DND-41 (cell line): Measurements from ENCODE around the gene XXYLT1.

Experiments used
- ATAC-seq: fragments of 200-7000 bp; cut with Tn5 transposase; 3 replicates; pipeline ENCODE4 v1.9.1; 2021; ENCODE audit warnings: low read depth; ENCODE audit not compliant: insufficient read depth
- DNase-seq: peaks from one replicate; pipeline ENCODE4 v3.0.0-alpha.2; 2020
- H2AFZ ChIP-seq: 2 replicates; pipeline ENCODE4 v1.6.0; 2012; ENCODE audit warnings: low read depth, low read length
- H3K27ac ChIP-seq: 2 replicates; pipeline ENCODE4 v1.5.1; 2012; ENCODE audit warnings: low read length, inconsistent platforms
- H3K27me3 ChIP-seq: fragments of 200-600 bp; sonication (generic); 2 replicates; pipeline ENCODE4 v1.6.0; 2012; ENCODE audit warnings: low read length, mild to moderate bottlenecking, inconsistent platforms; ENCODE audit not compliant: insufficient read depth, poor library complexity
- H3K36me3 ChIP-seq: 2 replicates; pipeline ENCODE4 v1.5.1; 2012; ENCODE audit warnings: low read length, inconsistent platforms; ENCODE audit not compliant: insufficient read depth
- H3K4me1 ChIP-seq: 2 replicates; pipeline ENCODE4 v1.5.1; 2012; ENCODE audit warnings: mild to moderate bottlenecking, low read length; ENCODE audit not compliant: insufficient read depth
- H3K4me2 ChIP-seq: 2 replicates; pipeline ENCODE4 v1.6.0; 2012; ENCODE audit warnings: mild to moderate bottlenecking, moderate library complexity, low read length, inconsistent platforms; ENCODE audit not compliant: insufficient read depth
- H3K4me3 ChIP-seq, 2 experiments: fragments of 200-600 bp in 1 of 2; shearing (Covaris generic) in 1 of 2; 2 replicates each; pipeline ENCODE4 v1.5.1; 2012 to 2016; ENCODE audit warnings: inconsistent platforms in 2 of 2, low read length in 2 of 2, mild to moderate bottlenecking in 2 of 2, low read depth in 1 of 2, moderate library complexity in 1 of 2
- H3K79me2 ChIP-seq: 2 replicates; pipeline ENCODE4 v1.6.0; 2012; ENCODE audit warnings: low read length, inconsistent platforms; ENCODE audit not compliant: insufficient read depth
- H3K9ac ChIP-seq: 2 replicates; pipeline ENCODE4 v1.6.0; 2012; ENCODE audit warnings: low read depth, mild to moderate bottlenecking, inconsistent platforms, low read length, moderate library complexity
- H3K9me3 ChIP-seq: 2 replicates; pipeline ENCODE4 v1.5.1; 2012; ENCODE audit warnings: low read length, moderate library complexity, mild to moderate bottlenecking, inconsistent platforms; ENCODE audit not compliant: insufficient read depth, severe bottlenecking
- H4K20me1 ChIP-seq: 2 replicates; pipeline ENCODE4 v1.6.0; 2012; ENCODE audit warnings: low read length; ENCODE audit not compliant: insufficient read depth
- EZH2 ChIP-seq: IDR thresholded peaks from 3 replicates; pipeline ENCODE4 v1.6.1; 2012; ENCODE audit warnings: borderline replicate concordance, low read depth, mild to moderate bottlenecking, moderate library complexity, low read length, inconsistent platforms; ENCODE audit not compliant: severe bottlenecking
- TF ChIP-seq, protein P1 (sequence below): IDR thresholded peaks from 2 replicates; pipeline ENCODE4 v1.5.1; 2012; ENCODE audit warnings: borderline replicate concordance, low read length, moderate library complexity, mild to moderate bottlenecking; ENCODE audit not compliant: poor library complexity, severe bottlenecking; ENCODE audit errors: extremely low read depth

XXYLT1 gene

DNA sequence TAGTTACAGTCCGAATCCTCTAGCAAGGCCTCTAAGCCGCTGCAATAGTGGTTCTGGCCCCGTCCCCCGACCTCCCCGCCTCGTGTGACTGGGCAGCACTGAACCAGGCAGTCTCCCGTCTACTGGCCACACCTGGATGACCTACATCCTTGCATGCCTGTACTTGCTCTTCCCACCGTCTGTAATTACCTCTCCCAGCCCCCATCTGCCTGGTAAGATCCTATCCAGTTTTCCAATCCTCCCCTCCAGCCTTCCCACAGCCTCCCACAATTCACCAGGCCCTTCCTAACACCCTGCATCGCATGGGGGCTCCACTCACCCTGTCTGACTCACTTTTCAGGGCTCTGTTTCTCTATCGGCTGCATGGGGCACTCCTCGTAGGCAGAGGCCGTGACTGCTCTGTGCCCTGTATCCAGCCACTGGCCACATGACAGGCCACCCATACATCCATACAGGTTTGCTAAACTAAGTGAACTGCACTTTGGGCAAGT lies 32.8 kb downstream of the XXYLT1 start:
- Histone ChIP-seq H2AFZ (no peak overlapping the region), H3K4me2 (no peak overlapping the region), H3K36me3 (0 out of 2 replicates have a peak, but pooled peaks cover 5% of the 10 kb centered on the region), H3K4me3 (no peak overlapping the region), H3K27me3 (no peaks in the 10 kb centered on the region), H4K20me1 (peaks cover 14% of the 10 kb centered on the region; the same call in 1 of the 2 replicates), H3K4me1 (no peaks in the 10 kb centered on the region), H3K27ac (no peak overlapping the region), H3K9ac (no peak overlapping the region), H3K79me2 (0 out of 2 replicates have a peak, but pooled peaks cover 2% of the 10 kb centered on the region), H3K9me3 (no peaks in the 10 kb centered on the region)
- TF ChIP-seq, protein P1, sequence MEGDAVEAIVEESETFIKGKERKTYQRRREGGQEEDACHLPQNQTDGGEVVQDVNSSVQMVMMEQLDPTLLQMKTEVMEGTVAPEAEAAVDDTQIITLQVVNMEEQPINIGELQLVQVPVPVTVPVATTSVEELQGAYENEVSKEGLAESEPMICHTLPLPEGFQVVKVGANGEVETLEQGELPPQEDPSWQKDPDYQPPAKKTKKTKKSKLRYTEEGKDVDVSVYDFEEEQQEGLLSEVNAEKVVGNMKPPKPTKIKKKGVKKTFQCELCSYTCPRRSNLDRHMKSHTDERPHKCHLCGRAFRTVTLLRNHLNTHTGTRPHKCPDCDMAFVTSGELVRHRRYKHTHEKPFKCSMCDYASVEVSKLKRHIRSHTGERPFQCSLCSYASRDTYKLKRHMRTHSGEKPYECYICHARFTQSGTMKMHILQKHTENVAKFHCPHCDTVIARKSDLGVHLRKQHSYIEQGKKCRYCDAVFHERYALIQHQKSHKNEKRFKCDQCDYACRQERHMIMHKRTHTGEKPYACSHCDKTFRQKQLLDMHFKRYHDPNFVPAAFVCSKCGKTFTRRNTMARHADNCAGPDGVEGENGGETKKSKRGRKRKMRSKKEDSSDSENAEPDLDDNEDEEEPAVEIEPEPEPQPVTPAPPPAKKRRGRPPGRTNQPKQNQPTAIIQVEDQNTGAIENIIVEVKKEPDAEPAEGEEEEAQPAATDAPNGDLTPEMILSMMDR: no peak
- no peak for TF ChIP-seq EZH2
- DNase-seq: no peak
- no peak for ATAC-seq

DNA sequence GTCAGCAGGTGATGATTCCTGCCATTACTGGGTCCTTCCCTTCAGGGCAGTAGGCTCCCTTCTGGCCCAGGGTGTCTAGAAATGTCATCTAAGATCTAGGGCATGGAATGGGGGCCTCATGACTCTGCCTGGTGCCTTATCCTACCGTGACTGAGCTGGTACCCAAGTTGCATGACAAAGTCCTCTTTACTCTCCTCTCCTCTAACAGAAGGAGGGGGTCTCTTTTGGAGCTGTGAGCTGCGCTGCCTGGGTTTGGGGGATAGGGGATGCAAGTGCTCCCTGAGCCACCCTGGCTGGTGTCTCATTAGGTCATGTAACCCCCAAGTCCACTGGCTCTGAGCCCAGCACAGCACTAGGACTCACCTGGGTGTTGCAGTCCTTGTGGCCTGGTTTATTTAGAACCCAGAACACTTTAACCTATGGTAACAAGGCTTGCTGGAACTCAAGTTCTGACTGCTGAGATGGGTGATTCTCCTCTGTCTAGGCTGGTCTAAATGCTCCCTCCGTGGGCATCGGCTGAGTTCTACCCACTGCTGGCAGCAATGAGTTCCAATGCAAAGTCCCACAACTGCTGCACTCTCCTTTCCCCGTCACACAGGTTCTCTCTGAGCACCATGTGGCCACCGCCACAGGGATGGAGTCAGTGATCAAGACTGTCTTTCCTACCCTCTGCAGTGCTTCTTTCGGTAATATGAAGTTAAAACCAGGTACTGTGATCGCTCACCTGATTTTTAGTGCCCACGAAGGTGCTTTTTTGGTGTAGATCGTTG lies 34.0 kb downstream of the XXYLT1 start:
- no peak overlapping the region for H3K4me3 ChIP-seq
- no peaks in the 10 kb centered on the region for H3K27me3 ChIP-seq
- no peaks in the 10 kb centered on the region for H3K9me3 ChIP-seq
- peaks cover 9% of the 10 kb centered on the region; the same call in 1 of the 2 replicates for H4K20me1 ChIP-seq
- H3K9ac ChIP-seq: no peak overlapping the region
- no peak overlapping the region for H3K27ac ChIP-seq
- H3K4me1 ChIP-seq: no peaks in the 10 kb centered on the region
- 0 out of 2 replicates have a peak, but pooled peaks cover 2% of the 10 kb centered on the region for H3K79me2 ChIP-seq
- H3K4me2 ChIP-seq: no peak overlapping the region
- H3K36me3 ChIP-seq: 0 out of 2 replicates have a peak, but pooled peaks cover 4% of the 10 kb centered on the region
- no peak for DNase-seq
- TF ChIP-seq, protein P1: no peak
- TF ChIP-seq EZH2: no peak
- H2AFZ ChIP-seq: no peak overlapping the region
- no peak for ATAC-seq

DNA sequence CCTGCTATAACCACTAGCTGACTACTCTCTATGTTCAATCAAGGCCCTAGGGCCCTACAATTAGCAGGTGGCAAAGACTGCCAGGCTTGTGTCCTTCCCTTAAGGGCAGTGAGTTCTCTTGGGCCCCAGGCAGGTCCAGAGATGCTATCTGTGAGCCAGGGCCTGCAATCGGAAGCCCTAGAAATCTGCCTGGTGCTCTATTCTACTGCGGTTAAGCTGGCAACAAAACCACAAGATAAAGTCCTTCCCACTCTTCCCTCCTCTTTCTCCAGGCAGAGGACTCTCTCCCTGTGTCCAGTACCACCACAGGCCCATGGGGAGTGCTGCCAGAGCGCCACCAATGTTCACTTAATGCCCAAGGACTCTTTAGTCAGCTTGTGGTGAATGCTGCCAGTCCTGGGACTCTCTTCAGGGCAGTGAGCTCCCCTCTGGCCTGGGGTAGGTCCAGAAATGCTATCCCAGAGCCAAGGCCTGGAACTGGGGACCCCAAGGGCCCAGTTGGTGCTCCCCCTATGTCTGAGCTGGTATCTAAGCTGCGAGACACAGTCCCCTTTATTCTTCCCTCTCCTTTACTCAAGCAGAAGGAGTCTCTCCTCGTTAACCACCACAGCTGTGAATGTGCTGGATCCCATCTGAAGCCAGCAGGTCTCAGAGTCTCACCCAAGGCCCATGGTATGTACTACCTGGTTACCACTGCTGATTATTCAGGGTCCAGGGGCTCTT lies 34.7 kb downstream of the XXYLT1 start:
- H3K9me3 ChIP-seq: no peaks in the 10 kb centered on the region
- no peaks in the 10 kb centered on the region for H3K4me1 ChIP-seq
- no peak overlapping the region for H2AFZ ChIP-seq
- H3K4me3 ChIP-seq: no peak overlapping the region
- ATAC-seq (no peak), DNase-seq (no peak)
- H3K79me2 ChIP-seq: 0 out of 2 replicates have a peak, but pooled peaks cover 2% of the 10 kb centered on the region
- H4K20me1 ChIP-seq: peaks cover 5% of the 10 kb centered on the region; the same call in 1 of the 2 replicates
- H3K27ac ChIP-seq: no peak overlapping the region
- no peak for TF ChIP-seq EZH2
- TF ChIP-seq, protein P1: no peak
- H3K27me3 ChIP-seq: no peaks in the 10 kb centered on the region
- no peaks in the 10 kb centered on the region for H3K36me3 ChIP-seq
- no peak overlapping the region for H3K4me2 ChIP-seq
- no peak overlapping the region for H3K9ac ChIP-seq
